C4-2B (cell line): ENCODE measurements around the gene RHBDL1.

ENCODE experiments used
- H3K27ac ChIP-seq: fragments of 450-650 bp; 2 replicates; pipeline ENCODE4 v1.5.1; 2017
- ZFX ChIP-seq: fragments of 450-650 bp; IDR thresholded peaks from 2 replicates; pipeline ENCODE4 v1.6.1; 2017
- TF ChIP-seq, protein P1 (sequence below): fragments of 450-650 bp; conservative IDR thresholded peaks from 2 replicates; pipeline ENCODE4 v1.5.1; 2017; ENCODE audit warnings: mild to moderate bottlenecking

The RHBDL1 gene

DNA sequence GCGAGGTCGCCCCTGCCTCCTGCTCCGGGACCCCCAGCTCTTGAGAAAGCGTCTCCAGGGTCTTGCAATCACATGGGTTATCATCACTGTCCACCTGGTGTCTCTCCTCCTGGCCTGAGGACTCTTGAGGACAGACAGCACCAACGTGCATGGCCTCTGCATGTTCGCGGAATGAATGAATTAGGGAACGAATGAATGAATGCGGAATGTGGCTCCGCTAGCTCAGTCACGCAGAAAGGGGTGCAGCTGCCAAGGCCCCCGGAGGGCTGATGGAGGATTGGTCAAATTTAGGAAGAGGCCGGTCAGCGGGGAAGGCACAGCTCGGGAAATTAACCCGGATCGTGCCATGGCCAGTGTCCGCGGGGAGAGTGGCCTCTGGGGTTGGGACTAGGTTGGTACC is 26.9 kb downstream of the RHBDL1 start:
- no peak for TF ChIP-seq ZFX
- TF ChIP-seq, protein P1, sequence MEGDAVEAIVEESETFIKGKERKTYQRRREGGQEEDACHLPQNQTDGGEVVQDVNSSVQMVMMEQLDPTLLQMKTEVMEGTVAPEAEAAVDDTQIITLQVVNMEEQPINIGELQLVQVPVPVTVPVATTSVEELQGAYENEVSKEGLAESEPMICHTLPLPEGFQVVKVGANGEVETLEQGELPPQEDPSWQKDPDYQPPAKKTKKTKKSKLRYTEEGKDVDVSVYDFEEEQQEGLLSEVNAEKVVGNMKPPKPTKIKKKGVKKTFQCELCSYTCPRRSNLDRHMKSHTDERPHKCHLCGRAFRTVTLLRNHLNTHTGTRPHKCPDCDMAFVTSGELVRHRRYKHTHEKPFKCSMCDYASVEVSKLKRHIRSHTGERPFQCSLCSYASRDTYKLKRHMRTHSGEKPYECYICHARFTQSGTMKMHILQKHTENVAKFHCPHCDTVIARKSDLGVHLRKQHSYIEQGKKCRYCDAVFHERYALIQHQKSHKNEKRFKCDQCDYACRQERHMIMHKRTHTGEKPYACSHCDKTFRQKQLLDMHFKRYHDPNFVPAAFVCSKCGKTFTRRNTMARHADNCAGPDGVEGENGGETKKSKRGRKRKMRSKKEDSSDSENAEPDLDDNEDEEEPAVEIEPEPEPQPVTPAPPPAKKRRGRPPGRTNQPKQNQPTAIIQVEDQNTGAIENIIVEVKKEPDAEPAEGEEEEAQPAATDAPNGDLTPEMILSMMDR = no peak
- no peak overlapping the region for H3K27ac ChIP-seq

DNA sequence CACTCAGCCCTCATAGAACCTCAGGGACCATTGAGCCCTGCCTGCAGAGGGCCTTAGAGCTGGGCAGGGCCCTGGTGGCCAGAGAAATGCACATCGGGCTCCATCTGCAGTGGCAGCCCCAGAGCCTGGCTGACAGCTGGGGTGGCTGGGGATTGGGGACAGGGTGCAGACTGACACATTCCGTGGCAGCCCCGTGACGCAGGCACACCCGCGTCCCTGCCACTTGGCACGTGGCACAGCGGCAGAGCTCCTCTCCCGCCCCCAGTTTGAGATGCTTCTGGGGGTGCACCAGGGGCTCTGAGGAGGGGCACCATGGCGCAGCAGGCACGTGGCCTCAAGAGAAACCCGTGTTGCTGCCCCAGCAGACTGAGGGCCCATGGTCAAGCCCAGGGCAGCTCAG is 27.9 kb downstream of the RHBDL1 start:
- TF ChIP-seq, protein P1 = no peak
- no peak for TF ChIP-seq ZFX
- no peak overlapping the region for H3K27ac ChIP-seq

DNA sequence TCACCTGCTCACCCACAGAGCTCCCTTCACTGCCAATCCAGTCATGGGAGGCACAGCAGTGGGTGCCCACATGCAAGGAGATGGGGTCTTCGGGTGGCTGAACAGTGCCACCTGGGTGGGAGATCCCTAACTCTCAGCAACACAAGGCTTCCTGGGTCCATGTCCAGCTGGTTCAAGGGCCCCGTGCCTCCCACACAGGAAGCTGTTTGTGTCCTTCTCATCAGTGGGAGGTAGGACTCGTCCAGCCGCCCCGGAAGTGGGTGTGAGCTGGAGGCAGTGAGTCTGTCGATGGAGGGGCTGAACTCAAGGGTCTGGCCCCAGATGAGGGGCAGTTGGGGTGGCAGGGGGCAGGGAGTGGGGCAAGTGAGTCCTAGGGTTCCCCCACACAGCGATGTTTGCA is 28.6 kb downstream of the RHBDL1 start:
- H3K27ac ChIP-seq = no peak overlapping the region
- TF ChIP-seq, protein P1 = no peak
- TF ChIP-seq ZFX = no peak

DNA sequence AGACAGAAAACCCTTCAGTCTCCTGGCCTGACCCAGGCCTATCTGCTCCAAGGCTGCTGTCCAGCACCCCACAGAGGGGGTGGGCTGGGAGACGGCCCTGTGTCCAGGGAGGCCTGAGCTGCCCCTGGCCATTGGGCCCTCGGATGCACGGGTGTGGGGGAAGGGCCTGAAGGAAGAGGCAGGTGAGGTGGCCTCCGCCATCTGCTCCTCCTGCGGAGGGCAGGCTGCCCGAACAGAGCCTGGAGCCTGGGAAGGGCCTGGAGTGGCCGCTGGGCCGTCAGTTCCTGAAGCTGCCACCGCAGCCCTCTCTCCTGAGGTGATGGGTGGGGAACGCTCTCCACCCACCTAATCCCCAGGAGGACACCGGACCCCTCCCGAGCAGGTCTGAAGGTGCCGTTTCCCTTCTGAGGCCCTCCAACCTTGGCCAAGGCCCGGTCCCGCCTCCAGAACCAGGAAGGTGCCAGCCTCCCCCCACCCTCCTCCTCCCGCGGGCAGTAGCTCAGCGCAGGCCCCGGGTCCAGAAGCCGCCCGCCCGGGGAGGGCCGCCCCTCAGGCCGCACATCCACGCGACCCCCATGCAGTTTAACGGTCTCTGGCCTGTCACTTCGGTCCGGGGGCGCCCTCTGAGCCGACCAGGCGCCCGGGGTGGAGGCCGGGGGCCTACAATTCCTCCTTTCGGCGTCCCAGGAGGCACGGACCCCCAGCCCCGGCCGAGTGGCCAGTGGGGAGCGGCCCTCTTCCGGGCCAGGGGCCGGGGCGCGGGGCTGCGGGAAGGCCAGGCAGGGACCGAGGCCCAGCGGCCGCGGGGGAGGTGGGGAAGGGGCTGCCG is 29.3 kb downstream of the RHBDL1 start:
- no peak for TF ChIP-seq ZFX
- TF ChIP-seq, protein P1 = no peak
- no peak overlapping the region for H3K27ac ChIP-seq

DNA sequence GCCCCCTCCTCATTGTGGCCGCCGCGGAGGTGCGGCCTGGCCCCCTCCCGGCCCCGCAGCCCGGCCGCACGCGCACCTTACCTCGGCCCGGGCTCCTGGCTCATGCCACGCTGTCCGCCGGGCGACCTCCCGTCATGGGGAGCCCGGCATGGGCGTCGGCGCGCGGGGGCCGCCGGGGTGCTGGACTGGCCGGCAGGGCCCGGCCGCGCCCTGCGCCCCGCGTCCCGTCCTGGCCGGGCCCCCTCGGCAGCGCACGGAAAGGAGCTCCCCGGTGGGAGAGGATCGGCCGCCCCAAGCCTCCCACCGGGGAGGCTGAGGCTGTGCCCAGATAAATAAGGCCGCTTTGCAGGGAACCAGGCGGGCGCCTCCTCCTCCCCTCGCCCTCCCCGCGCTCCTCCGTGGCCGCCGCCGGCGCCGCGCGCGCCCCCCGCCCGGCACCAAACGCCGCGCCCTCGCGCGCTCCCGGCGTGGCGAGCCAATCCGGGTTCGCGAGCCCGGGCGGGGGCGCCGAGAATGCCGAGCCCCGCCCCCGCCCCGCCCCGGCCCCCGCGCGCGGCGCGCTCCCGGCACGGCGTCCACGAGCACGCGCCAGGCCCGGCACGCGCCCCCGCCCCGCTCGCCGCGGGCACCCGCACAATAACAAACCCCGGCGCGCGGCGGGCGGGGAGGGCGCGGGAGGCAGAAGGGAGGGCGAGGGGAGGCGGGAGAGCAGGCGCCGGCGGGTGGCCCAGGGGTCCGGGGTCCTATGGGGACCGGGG is 30.1 kb downstream of the RHBDL1 start, which contains the start of gene FBXL16:
Gene FBXL16 (minus strand): TSS at position 371 of the 758 bp plus-strand sequence. CDS start 8,396 bp downstream, outside the sequence.
- TF ChIP-seq, protein P1 = no peak
- TF ChIP-seq ZFX = no peak
- H3K27ac ChIP-seq = no peak within 1 kb of the TSS

DNA sequence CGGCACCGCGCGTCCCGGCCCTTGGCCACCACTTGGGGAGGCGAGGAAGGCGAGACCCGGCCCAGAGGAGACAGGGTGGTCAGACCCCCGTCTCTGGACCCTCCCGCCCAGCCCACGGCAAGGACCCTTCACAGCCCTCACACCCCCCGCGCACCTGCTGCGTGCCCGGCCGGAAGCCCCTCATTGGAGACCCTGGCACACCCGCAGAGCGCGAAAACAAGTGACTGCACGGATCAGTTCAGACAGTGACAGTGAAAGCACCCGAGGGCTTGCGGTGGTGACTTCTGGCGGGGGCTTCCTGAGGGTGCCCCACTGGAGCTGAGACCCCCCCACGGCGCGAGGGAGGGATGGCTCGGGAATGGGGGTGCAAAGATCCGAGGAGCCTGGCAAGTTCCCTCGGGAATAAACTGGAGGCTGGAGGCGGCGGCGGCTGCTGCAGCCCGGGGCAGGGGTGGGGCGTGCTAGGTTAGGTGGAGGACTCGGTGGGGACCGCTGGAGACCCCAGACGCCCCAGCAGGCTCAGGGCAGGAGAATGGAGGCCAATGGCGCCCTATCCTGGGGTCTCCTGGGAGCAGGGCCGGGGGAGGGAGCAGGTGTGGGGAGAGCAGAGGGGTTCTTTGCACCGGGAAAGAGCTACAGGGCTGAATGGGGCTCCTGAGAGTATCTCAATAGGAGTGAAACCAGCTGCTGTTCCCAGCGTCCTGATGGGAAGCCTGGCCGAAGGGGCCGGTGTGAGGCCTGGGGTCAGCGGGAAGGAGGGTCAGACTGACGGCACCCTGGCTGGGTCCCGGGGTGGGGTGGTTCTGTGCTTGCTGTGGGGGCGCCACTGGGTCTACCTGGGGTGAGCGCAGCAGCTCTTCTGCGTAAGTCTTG is 31.0 kb downstream of the RHBDL1 start:
- TF ChIP-seq, protein P1 = no peak
- TF ChIP-seq ZFX = no peak
- no peak overlapping the region for H3K27ac ChIP-seq
